ENCODE results near the gene GPR153.

GPR153 gene

DNA sequence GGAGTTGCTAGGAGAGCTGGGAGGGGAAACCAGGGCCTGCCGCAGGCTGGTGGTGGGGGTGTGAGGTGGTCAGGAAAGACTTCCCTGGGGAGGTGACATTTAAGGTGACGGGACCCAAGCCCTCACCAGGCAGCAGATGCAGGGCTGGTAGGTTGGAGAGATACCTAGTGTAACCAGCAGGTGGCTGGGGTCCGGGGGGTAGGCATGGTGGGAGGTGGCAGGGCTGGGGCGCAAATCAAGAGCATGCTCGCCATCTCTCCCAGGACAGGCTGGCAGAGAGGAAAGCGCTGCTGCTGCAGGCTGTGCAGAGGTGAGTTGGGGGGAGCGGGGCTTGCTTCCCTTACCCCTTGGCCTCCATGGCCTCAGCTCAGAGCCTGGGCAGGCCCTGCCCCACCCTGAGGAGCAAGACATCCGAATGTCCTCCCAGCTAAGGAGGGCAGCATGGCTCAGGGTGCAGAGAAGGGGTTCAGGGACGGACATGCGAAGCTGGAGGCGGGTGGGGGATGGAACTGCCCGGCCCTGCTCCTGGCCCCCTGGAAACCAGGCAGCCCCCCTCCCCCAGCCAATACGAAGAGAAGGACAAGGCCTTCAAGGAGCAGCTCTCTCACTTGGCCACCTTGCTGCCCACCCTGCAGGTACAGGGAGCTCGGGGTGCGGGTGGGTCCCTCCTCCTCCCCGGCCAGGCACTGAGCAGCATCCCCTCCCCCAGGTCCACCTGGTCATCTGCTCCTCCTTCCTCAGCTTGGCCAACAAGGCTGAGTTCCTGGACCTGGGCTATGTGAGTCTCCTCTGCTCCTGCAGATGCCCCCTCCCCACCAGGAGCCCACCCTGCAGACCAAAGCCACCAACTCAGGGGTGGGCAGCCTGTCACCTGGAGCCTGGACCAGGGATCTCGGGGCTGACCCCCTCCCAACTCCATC is 51.0 kb downstream of the GPR153 start:
- peak overlapping the region; percentile 94 for H4K8ac ChIP-seq (ENCODE audit: low read length)
- no peak for DNase-seq
- H3K4ac ChIP-seq (ENCODE audit: low read depth in 1 of 2, low read length in 2 of 2) = peak overlapping the region; percentile 66 to 86
- H4K91ac ChIP-seq (ENCODE audit: low read length) = peak overlapping the region; percentile 25
- peak overlapping the region; percentile 32 for H3K9ac ChIP-seq (ENCODE audit: low read length)
- H3K27ac ChIP-seq (ENCODE audit: low read length, poor library complexity, severe bottlenecking) = no peak overlapping the region
- WGBS = 84% methylated on average over 16 of the region's 17 CpGs
- peak overlapping the region; percentile 80 for H3K4me2 ChIP-seq (ENCODE audit: low read length, poor library complexity, severe bottlenecking)
- H3K36me3 ChIP-seq (ENCODE audit: control insufficient read depth in 1 of 2, insufficient read depth in 2 of 2, low read depth in 1 of 2, low read length in 2 of 2) = peaks cover 0 to 23% of the 10 kb centered on the region in 2 experiments
- peak overlapping the region in 1 of 2 experiments; percentile 68 for H3K4me3 ChIP-seq (ENCODE audit: insufficient read depth in 1 of 2, low read depth in 1 of 2, low read length in 2 of 2)
- H3K23ac ChIP-seq (ENCODE audit: low read length in 2 of 2) = no peak overlapping the region
- no peaks in the 10 kb centered on the region for H3K79me1 ChIP-seq (replicated peaks; ENCODE audit: low read length, poor library complexity, severe bottlenecking)
- H2AFZ ChIP-seq (ENCODE audit: low read depth, low read length) = peak overlapping the region; percentile 89
- peaks cover 33% of the 10 kb centered on the region for H3K4me1 ChIP-seq (ENCODE audit: control insufficient read depth, insufficient read depth, low read depth, low read length)
- H2BK12ac ChIP-seq (ENCODE audit: low read length in 2 of 2) = peak overlapping the region; percentile 49 to 54
- no peaks in the 10 kb centered on the region for H3K9me3 ChIP-seq (ENCODE audit: control insufficient read depth, low read length)
- peak overlapping the region in 1 of 2 experiments; percentile 93 for H3K14ac ChIP-seq (ENCODE audit: low read length in 2 of 2)
- peak overlapping the region; percentile 18 to 63 for H3K18ac ChIP-seq (ENCODE audit: low read depth in 1 of 2, low read length in 2 of 2)
- no peak overlapping the region for H2BK5ac ChIP-seq (ENCODE audit: low read depth, low read length, poor library complexity, severe bottlenecking)
- no peak overlapping the region for H2BK15ac ChIP-seq (ENCODE audit: low read depth, poor library complexity, severe bottlenecking)
- H2BK120ac ChIP-seq (ENCODE audit: low read depth, low read length) = no peak overlapping the region
- peaks cover 0 to 19% of the 10 kb centered on the region in 2 experiments for H3K27me3 ChIP-seq (ENCODE audit: control insufficient read depth in 1 of 2, insufficient read depth in 1 of 2, low read length in 2 of 2)
- no peak overlapping the region for H2AK5ac ChIP-seq (ENCODE audit: low read length, severe bottlenecking)

DNA sequence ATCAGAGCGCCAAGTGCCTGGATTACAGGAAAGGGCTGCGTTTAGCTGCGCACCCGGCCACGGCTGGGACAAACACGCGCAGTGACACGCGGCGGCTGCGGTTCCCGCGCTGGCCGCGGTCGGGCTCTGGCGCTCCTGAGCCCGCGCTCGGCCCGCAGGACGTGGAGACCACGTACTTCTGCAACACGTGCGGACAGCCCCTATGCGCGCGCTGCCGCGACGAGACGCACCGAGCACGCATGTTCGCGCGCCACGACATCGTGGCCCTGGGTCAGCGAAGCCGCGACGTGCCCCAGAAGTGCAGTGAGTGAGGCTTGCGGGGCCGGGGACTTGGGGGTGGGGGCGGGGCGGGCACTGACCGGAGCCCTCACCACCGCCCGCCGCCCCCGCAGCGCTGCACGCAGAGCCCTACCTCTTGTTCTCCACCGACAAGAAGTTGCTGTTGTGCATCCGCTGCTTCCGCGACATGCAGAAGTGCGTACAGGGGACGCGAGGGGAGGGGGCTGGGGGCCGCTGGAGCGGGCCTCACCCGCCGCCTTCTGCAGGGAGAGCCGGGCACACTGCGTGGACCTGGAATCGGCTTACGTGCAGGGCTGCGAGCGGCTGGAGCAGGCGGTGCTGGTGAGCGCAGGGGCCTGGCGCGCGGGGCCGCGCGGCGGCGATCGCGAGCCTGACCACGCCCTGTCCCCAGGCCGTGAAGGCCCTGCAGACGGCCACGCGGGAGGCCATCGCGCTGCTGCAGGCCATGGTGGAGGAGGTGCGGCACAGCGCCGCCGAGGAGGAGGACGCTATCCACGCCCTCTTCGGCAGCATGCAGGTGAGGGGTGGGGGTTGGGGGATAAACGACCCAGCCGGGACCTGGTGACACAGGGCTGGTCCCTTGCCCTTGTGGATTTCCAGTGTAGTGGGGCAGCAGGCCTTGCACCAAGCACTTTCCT is 51.9 kb downstream of the GPR153 start:
- Histone ChIP-seq H3K23ac (ENCODE audit: low read length in 2 of 2) (no peak overlapping the region), H3K9ac (ENCODE audit: low read length) (peak overlapping the region; percentile 32), H4K91ac (ENCODE audit: low read length) (peak overlapping the region; percentile 87), H2BK15ac (ENCODE audit: low read depth, poor library complexity, severe bottlenecking) (no peak overlapping the region), H3K4ac (ENCODE audit: low read depth in 1 of 2, low read length in 2 of 2) (peak overlapping the region; percentile 66 to 86), H2BK12ac (ENCODE audit: low read length in 2 of 2) (peak overlapping the region; percentile 49 to 54), H2BK5ac (ENCODE audit: low read depth, low read length, poor library complexity, severe bottlenecking) (no peak overlapping the region), H4K8ac (ENCODE audit: low read length) (peak overlapping the region; percentile 94), H3K14ac (ENCODE audit: low read length in 2 of 2) (peak overlapping the region in 1 of 2 experiments; percentile 93), H3K9me3 (ENCODE audit: control insufficient read depth, low read length) (no peaks in the 10 kb centered on the region), H3K79me1 (replicated peaks; ENCODE audit: low read length, poor library complexity, severe bottlenecking) (no peaks in the 10 kb centered on the region), H3K4me3 (ENCODE audit: insufficient read depth in 1 of 2, low read depth in 1 of 2, low read length in 2 of 2) (peak overlapping the region; percentile 48 to 68), H2BK120ac (ENCODE audit: low read depth, low read length) (no peak overlapping the region), H3K27me3 (ENCODE audit: control insufficient read depth in 1 of 2, insufficient read depth in 1 of 2, low read length in 2 of 2) (peaks cover 0 to 19% of the 10 kb centered on the region in 2 experiments), H3K4me1 (ENCODE audit: control insufficient read depth, insufficient read depth, low read depth, low read length) (peaks cover 35% of the 10 kb centered on the region), H2AK5ac (ENCODE audit: low read length, severe bottlenecking) (no peak overlapping the region), H2AFZ (ENCODE audit: low read depth, low read length) (peak overlapping the region; percentile 89), H3K36me3 (ENCODE audit: control insufficient read depth in 1 of 2, insufficient read depth in 2 of 2, low read depth in 1 of 2, low read length in 2 of 2) (peaks cover 0 to 23% of the 10 kb centered on the region in 2 experiments), H3K27ac (ENCODE audit: low read length, poor library complexity, severe bottlenecking) (no peak overlapping the region), H3K4me2 (ENCODE audit: low read length, poor library complexity, severe bottlenecking) (peak overlapping the region; percentile 80), H3K18ac (ENCODE audit: low read depth in 1 of 2, low read length in 2 of 2) (peak overlapping the region; percentile 52 to 63)
- 4% methylated on average over 73 of the region's 99 CpGs for WGBS
- peak; percentile 62 for DNase-seq

DNA sequence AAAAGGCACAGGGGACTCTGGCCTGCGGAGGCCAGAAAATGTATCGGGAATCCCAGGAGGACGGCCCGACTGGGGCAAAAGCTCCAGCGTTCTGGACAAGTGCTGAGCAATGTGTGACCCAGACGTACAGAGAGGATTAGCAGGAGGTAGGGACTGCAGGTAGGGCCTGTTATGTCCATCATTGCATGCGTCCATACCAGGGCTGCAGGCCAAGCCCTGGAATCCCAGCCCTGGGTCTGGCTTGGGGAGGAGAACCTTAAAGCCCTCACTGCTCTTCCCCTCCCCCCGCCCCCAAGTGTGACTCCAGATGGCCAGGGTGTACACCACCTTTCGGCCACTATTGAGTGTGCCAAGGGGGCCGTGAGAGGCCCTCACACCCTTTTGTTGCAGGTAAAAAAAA is 53.0 kb downstream of the GPR153 start:
- H3K79me1 ChIP-seq (replicated peaks; ENCODE audit: low read length, poor library complexity, severe bottlenecking) = no peaks in the 10 kb centered on the region
- no peaks in the 10 kb centered on the region for H3K9me3 ChIP-seq (ENCODE audit: control insufficient read depth, low read length)
- H3K14ac ChIP-seq (ENCODE audit: low read length in 2 of 2) = no peak overlapping the region
- H3K27me3 ChIP-seq (ENCODE audit: control insufficient read depth in 1 of 2, insufficient read depth in 1 of 2, low read length in 2 of 2) = peaks cover 0 to 19% of the 10 kb centered on the region in 2 experiments
- H3K36me3 ChIP-seq (ENCODE audit: control insufficient read depth in 1 of 2, insufficient read depth in 2 of 2, low read depth in 1 of 2, low read length in 2 of 2) = peaks cover 0 to 21% of the 10 kb centered on the region in 2 experiments
- no peak overlapping the region for H4K91ac ChIP-seq (ENCODE audit: low read length)
- WGBS = 85% methylated on average over 10 of the region's 10 CpGs
- peaks cover 35% of the 10 kb centered on the region for H3K4me1 ChIP-seq (ENCODE audit: control insufficient read depth, insufficient read depth, low read depth, low read length)
- no peak overlapping the region for H3K4me2 ChIP-seq (ENCODE audit: low read length, poor library complexity, severe bottlenecking)
- H3K9ac ChIP-seq (ENCODE audit: low read length) = no peak overlapping the region
- no peak overlapping the region for H2BK120ac ChIP-seq (ENCODE audit: low read depth, low read length)
- no peak overlapping the region for H3K23ac ChIP-seq (ENCODE audit: low read length in 2 of 2)
- H3K4ac ChIP-seq (ENCODE audit: low read depth in 1 of 2, low read length in 2 of 2) = no peak overlapping the region
- H2AK5ac ChIP-seq (ENCODE audit: low read length, severe bottlenecking) = no peak overlapping the region
- no peak overlapping the region for H2BK15ac ChIP-seq (ENCODE audit: low read depth, poor library complexity, severe bottlenecking)
- no peak overlapping the region for H3K18ac ChIP-seq (ENCODE audit: low read depth in 1 of 2, low read length in 2 of 2)
- no peak overlapping the region for H4K8ac ChIP-seq (ENCODE audit: low read length)
- no peak overlapping the region for H2AFZ ChIP-seq (ENCODE audit: low read depth, low read length)
- no peak overlapping the region for H2BK5ac ChIP-seq (ENCODE audit: low read depth, low read length, poor library complexity, severe bottlenecking)
- no peak overlapping the region for H3K27ac ChIP-seq (ENCODE audit: low read length, poor library complexity, severe bottlenecking)
- no peak overlapping the region for H2BK12ac ChIP-seq (ENCODE audit: low read length in 2 of 2)
- no peak overlapping the region for H3K4me3 ChIP-seq (ENCODE audit: insufficient read depth in 1 of 2, low read depth in 1 of 2, low read length in 2 of 2)
- DNase-seq = no peak
